GM21737 (cell line): ENCODE measurements around the gene SMIM7.
"Not testable (repeated sequence)": the region's sequence is repeated elsewhere in the genome, so short reads cannot be mapped to it uniquely, and the experiment has no call there.

Experiments
- ATAC-seq: cut with Tn5 transposase; IDR thresholded peaks from one replicate; pipeline ENCODE4 v1.9.1; 2021; ENCODE audit warnings: mild to moderate bottlenecking, moderate library complexity; ENCODE audit not compliant: unreplicated experiment

SMIM7 gene

DNA sequence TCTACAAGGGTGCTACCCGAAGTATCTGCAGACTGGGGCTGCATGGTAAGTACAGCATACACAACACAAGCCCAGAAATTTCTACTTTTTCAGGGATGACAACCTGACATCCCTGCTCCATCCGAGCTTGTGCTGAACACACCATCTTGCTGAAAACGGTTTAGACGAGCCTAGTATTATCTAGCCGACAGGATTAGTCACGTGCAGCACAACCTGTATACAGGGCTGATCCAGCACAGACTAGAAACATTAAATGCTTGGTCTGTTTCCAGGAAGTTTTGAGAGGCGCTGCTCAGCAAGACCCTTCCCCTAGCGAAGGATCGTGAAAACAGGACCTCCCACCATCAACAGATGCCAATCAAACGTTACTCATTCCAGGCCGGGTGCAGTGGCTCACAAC lies 4.2 kb downstream of the SMIM7 start:
- ATAC-seq = no peak

DNA sequence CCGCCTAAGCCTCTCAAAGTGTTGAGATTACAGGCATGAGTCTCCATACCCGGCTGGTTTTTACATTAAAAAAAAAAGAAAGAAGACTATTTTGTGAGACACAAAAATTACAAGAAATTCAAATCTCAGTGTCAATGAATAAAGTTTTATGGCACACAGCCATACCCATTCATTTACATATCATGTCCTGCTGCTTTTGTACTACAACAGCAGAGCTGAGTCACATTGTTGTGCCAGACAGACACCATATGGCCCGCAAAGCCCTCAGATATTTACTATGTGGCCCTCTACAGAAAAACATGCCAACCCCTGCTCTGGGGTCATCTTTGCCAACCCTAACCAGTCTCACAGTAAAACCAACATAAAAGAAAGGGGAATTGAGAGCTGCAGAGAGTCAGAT lies 5.3 kb downstream of the SMIM7 start:
- ATAC-seq = no peak

DNA sequence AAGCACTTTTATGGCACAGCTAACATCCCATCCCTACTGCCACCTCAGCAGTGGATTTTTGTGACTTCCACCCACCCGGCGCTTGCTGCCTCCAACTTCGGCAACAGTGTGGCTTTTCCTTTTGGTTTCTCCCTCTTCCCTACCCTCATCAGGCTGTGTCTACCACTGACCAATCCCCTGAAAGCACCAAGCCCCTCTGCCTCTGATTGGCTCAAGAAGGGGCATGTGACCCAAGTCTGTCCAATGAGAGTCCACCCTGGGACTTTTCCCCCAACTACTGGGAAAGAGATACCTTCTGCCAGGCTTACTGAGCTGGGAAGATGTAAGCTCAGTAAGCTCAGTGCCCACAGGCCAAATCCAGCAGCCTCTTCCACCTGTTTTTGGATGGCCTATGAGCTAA lies 5.8 kb downstream of the SMIM7 start:
- no peak for ATAC-seq

GRCh38 chr19:16652854-16653253 lies 7.1 kb downstream of the SMIM7 start:
- no peak for ATAC-seq

GRCh38 chr19:16651421-16652188 lies 8.3 kb downstream of the SMIM7 start:
- ATAC-seq = not testable (repeated sequence)

DNA sequence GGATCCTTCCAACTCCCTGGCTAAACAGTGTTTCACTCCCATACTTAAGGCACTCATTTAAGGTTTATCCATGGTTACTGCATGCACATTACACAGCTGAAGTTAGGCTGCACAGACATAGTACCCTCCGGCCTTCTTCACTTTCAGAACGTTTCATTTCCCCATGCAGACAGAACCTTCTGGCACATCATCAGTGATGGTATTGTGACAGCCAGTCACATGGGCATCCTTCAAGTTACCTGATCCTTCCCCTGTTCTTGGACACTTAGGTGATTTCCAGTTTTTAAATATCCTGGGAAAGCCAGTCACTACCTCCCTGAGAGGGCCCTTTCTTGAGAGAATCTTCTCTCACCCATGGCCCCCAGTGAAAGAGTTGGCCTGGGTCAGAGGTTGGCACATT lies 9.1 kb downstream of the SMIM7 start:
- ATAC-seq = no peak

- no peak for ATAC-seq
These were observed 10.2 kb downstream of the SMIM7 start for GRCh38 chr19:16649734-16650133.

DNA sequence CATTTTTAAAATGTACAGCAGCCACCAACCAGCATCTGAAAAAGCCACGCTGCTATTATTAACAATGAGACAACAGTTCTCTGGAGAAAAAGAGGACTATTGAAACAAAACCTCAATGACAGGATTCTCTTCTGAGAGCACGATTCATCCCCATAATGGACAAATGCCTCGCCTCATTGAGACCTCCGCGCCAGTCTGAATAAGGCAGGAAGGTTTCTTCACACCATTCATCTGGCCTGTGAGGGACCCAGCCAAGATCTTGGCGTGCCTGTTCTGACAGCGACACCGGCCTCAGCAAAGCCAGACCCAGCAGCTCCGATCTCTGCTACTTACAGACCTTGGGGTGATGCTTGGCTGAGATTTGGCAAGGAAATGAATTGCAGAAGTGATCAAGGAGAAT lies 14.8 kb downstream of the SMIM7 start:
- ATAC-seq = no peak

DNA sequence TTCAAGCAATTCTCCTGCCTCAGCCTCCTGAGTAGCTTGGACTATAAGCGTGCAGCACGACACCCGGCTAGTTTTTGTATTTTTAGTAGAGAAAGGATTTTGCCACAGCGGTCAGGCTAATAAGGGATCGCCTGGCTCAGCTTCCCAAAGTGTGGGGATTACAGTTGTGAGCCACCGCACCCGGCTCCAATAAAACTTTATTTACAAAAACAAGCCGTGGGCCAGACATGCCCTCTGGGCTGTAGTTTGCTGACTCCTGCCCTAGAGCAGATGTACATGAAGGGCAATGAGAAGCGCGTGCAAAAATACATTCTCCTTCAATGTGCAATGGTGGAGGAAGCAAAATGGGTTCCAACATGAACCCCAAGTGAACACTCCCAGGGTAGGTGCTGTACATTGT lies 18.2 kb downstream of the SMIM7 start:
- ATAC-seq = no peak

GRCh38 chr19:16640951-16641350 lies 19.0 kb downstream of the SMIM7 start:
- no peak for ATAC-seq

GRCh38 chr19:16638666-16639065 lies 21.3 kb downstream of the SMIM7 start:
- no peak for ATAC-seq

- no peak for ATAC-seq
These were observed 22.4 kb downstream of the SMIM7 start for GRCh38 chr19:16637535-16637934.

GRCh38 chr19:16631465-16631864 lies 28.5 kb downstream of the SMIM7 start:
- no peak for ATAC-seq

DNA sequence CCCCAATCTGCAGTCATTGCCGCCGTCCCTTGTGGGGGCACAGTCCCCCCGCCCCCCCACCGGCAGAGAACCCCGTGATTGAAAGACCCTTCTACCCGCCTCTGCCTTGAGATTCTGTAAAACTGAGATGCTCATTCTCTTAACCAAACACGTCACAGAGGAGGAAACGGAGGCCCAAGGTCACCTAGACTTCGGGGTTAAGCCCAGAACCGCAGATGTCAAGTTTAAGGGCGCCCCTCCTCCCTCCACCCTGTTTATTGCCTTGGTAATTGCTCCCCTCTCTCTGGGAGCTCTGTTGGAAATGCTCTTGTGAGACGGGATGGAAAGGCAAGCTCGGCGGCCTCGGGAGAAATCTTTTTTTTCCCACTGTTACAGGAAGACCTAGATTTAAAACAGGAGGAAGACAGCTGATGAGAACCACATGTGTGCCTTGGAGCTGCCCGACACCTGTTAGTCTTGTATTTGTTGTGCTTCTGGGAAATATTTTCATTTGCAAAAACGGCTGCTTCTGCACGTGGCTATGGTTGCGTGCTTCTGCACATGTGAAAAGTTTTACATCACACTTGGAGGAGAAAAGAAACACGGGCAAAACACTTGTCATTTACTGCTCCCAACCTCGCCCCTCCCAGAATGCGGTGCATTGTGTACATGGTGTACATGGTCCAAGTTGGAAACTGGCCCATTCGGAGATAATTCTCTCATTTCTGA lies 30.8 kb downstream of the SMIM7 start:
- ATAC-seq = no peak

- ATAC-seq = peak; percentile 82
These were observed 31.6 kb downstream of the SMIM7 start, which contains the start of gene MED26 for GRCh38 chr19:16628183-16628983. MED26 (minus strand) TSS chr19:16628204; CDS start chr19:16627943, 261 bp downstream.

GRCh38 chr19:16627928-16628182 lies 32.1 kb downstream of the SMIM7 start:
- ATAC-seq = no peak

DNA sequence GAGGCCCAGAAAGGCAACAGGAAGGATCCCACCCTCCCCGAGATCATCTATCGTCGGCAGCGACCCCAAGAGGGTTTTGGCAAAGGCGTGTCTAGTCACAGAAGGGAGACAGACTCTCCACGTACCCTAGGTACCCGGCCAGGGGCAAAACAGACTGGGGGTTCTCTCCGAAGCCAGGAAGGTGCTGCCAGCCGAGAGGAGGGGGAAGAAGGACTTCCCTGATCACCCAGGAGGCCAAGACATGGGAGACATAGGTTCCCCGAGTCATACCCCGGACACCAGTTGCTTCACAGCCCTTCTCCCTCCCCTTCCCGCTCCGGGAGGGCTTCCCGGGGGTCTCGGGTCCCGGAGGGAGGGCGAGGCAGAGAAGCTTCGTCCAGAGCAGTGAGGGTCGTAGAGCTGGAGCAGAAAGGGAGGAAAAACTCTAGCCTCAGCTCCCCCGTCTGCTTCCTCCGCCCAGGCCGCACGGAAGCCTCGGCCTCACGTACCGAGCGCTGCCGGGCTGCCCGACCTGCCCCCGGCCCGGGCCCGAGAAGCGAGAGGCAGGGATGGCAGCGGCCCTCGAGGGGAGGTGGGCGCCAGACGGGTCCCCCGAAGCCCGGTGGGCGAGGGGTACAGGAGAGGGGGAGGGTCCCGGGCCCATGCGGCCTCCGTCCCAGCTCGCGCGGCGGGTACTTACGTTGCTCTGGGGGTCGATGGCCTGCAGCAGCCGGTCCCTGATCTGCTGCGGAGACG lies 32.6 kb downstream of the SMIM7 start:
- no peak for ATAC-seq

DNA sequence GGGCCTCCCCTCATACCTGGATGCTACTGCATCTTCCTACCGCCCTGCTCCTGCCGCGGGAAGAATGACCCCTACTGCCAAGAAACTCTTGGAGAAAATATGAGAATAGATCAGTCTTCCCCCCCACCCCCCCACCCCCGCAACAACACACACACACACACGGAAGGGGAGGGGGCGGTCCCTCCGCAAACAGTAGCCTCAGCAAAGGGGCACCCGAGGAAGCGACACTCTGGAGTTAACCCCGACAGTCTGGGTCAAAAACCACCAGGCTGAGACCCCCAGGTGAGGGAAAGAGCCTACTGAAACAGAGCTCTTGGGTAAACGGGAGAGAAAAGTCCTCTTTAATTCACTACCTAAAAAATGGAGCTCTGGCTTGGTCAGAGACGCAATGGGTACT lies 33.1 kb downstream of the SMIM7 start:
- no peak for ATAC-seq

- ATAC-seq = no peak
These were observed 34.6 kb downstream of the SMIM7 start for GRCh38 chr19:16625163-16625958.

DNA sequence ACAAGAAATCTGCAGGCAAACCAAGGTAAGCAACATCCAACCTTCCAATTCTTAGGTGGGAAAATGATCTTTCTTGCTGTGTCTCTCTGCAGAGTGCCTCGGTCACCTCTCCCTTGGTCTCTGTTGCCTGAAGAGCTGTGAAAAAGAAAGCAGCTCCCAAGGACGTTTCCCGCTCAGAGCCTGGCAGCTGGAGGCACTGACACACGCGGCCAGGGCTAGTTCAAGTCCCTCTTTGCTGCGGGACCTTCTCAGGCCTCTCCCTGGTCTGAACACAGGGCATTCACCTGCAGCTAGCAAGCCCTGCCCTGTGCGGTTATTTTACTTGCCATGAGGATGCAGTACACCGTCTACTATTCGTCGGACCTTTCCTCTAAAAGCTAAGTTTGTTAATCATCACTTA lies 35.7 kb downstream of the SMIM7 start:
- ATAC-seq = no peak
